GM12891 (cell line): ENCODE results near the gene HOXD10.

Source experiments
- PAX5 ChIP-seq: IDR thresholded peaks from 2 replicates; pipeline ENCODE4 v1.6.1; 2011; ENCODE audit warnings: low read length, moderate library complexity, mild to moderate bottlenecking; ENCODE audit not compliant: insufficient read depth, severe bottlenecking
- POLR2A ChIP-seq: IDR thresholded peaks from 2 replicates; pipeline ENCODE4 v1.6.1; 2011; ENCODE audit warnings: low read depth, low read length, control low read depth
- POLR2AphosphoS5 ChIP-seq: IDR thresholded peaks from 2 replicates; pipeline ENCODE4 v1.6.1; 2011; ENCODE audit warnings: low read depth, low read length, control low read depth
- POU2F2 ChIP-seq: IDR thresholded peaks from 2 replicates; pipeline ENCODE4 v1.6.1; 2011; ENCODE audit warnings: low read depth, mild to moderate bottlenecking, control low read depth, low read length, moderate library complexity
- SPI1 ChIP-seq: IDR thresholded peaks from 2 replicates; pipeline ENCODE4 v1.6.1; 2011; ENCODE audit warnings: low read depth, low read length, control low read depth
- TAF1 ChIP-seq: IDR thresholded peaks from 2 replicates; pipeline ENCODE4 v1.6.1; 2011; ENCODE audit warnings: low read depth, low read length, control low read depth

DNA sequence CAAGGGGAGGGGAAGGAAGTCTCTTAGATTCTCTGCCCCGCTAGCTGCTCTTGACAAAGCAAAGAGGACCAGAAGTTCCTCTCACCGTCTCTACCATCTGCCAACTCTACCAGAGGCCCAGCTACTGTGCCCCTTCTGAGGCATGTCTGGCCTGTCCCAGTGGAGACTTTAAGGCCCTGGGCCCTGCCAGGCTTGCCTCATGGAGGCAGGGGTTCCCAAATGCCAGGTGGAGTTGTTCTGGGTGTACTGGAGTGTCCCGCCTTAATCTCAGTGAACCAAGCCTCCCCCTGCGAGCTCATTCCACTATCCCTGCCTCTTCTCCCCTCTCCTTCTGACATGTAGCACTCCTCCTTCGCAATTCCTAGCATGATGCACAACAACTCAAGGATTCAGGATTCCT is 14.7 kb upstream of the HOXD10 start:
- TF ChIP-seq POLR2A (no peak), SPI1 (no peak), TAF1 (no peak), POLR2AphosphoS5 (no peak), POU2F2 (no peak), PAX5 (no peak)
